Neutrophil (primary cell): ENCODE results near the gene AMPD1.

Experiments used
- H3K27ac ChIP-seq: fragments of 200-600 bp; sonication (generic); 2 replicates; pipeline ENCODE4 v1.5.1; 2016; ENCODE audit warnings: mild to moderate bottlenecking, moderate library complexity
- H3K27me3 ChIP-seq: fragments of 200-600 bp; sonication (generic); 2 replicates; pipeline ENCODE4 v1.6.0; 2016; ENCODE audit warnings: mild to moderate bottlenecking
- H3K36me3 ChIP-seq: fragments of 200-600 bp; sonication (generic); 2 replicates; pipeline ENCODE4 v1.5.1; 2017
- H3K4me1 ChIP-seq, 2 experiments: fragments of 200-600 bp in 1 of 2; sonication (generic) in 1 of 2; 1 replicate in 1 of 2; 2 replicates in 1 of 2; pipeline versions ENCODE4 v1.5.1 to v1.6.1; 2013 to 2016; ENCODE audit warnings: low read depth in 1 of 2, low read length in 1 of 2, mild to moderate bottlenecking in 1 of 2, moderate library complexity in 1 of 2; ENCODE audit not compliant: control insufficient read depth in 1 of 2, insufficient read depth in 1 of 2
- H3K4me3 ChIP-seq, 2 experiments: fragments of 200-600 bp in 1 of 2; sonication (generic) in 1 of 2; 1 replicate in 1 of 2; 2 replicates in 1 of 2; pipeline ENCODE4 v1.5.1; 2013 to 2016; ENCODE audit warnings: low read depth in 1 of 2, low read length in 1 of 2, mild to moderate bottlenecking in 1 of 2, moderate library complexity in 1 of 2
- H3K9me3 ChIP-seq: fragments of 200-600 bp; sonication (generic); 2 replicates; pipeline ENCODE4 v1.5.1; 2016
- TF ChIP-seq, protein P1 (sequence below): fragments of 200-600 bp; sonication (generic); IDR thresholded peaks from 2 replicates; pipeline ENCODE4 v1.5.1; 2016; ENCODE audit warnings: antibody characterized with exemption

The AMPD1 gene

DNA sequence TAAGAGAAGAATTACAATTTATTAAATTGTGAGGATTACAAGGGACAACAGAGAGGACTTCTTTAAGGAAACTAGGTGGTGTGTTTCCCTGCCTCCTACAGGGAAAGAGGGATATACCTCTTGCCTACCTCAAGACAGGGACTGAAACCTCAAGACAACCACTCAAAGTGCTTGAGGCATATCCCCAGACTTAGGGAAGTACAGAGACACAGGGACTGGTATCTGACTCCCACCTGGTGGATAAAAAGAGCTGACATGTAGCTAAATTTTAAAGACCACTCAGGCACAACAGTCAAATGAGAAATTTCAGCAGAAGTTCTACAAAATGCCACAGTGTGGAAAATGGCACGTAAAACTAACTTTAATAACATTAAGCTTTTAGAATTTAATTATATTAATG, 46.8 kb downstream of the AMPD1 start:
- TF ChIP-seq, protein P1, sequence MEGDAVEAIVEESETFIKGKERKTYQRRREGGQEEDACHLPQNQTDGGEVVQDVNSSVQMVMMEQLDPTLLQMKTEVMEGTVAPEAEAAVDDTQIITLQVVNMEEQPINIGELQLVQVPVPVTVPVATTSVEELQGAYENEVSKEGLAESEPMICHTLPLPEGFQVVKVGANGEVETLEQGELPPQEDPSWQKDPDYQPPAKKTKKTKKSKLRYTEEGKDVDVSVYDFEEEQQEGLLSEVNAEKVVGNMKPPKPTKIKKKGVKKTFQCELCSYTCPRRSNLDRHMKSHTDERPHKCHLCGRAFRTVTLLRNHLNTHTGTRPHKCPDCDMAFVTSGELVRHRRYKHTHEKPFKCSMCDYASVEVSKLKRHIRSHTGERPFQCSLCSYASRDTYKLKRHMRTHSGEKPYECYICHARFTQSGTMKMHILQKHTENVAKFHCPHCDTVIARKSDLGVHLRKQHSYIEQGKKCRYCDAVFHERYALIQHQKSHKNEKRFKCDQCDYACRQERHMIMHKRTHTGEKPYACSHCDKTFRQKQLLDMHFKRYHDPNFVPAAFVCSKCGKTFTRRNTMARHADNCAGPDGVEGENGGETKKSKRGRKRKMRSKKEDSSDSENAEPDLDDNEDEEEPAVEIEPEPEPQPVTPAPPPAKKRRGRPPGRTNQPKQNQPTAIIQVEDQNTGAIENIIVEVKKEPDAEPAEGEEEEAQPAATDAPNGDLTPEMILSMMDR: no peak
- Histone ChIP-seq H3K4me1 (no peaks in the 10 kb centered on the region), H3K27me3 (no peaks in the 10 kb centered on the region), H3K27ac (no peak overlapping the region), H3K36me3 (no peaks in the 10 kb centered on the region), H3K4me3 (no peak overlapping the region), H3K9me3 (no peaks in the 10 kb centered on the region)

DNA sequence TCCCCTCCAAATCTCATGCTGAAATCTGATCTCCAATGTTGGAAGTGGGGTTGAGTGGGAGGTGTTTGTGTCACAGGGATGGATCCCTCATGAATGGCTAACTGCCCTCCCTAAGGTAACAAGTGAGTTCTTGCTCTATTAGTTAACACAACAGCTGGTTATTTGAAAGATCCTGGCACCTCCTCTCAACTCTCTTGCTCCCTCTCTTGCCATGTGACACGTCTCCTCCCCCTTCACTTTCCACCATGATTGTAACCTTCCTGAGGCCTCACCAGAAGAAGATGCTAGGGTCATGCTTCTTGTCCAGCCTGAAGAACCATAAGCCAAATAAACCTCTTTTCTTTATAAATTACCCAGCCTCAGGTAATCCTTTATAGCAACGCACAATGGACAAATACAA, 54.0 kb downstream of the AMPD1 start:
- TF ChIP-seq, protein P1: no peak
- Histone ChIP-seq H3K4me3 (no peak overlapping the region), H3K4me1 (no peaks in the 10 kb centered on the region), H3K27ac (no peak overlapping the region), H3K9me3 (no peaks in the 10 kb centered on the region), H3K36me3 (no peaks in the 10 kb centered on the region), H3K27me3 (peaks cover 30% of the 10 kb centered on the region)

DNA sequence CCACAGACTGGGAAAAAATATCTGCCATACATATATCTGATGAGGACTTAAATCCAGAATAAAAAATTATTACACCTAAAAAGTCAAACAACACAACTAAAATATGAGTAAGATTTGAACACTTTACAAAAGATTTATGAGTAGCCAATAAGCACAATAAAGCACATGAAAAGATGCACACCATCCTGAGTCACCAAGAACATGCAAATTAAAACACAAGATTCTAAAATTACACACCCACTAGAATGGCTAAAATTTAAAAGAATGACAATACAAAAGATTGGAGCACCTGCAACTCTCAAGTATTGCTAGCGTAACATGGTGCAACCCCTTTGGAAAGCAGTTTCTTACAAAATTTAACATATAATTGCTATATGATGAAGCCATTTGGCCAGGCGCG, 56.4 kb downstream of the AMPD1 start:
- TF ChIP-seq, protein P1: no peak
- Histone ChIP-seq H3K4me1 (no peaks in the 10 kb centered on the region), H3K4me3 (no peak overlapping the region), H3K36me3 (no peaks in the 10 kb centered on the region), H3K9me3 (no peaks in the 10 kb centered on the region), H3K27me3 (peaks cover 30% of the 10 kb centered on the region), H3K27ac (no peak overlapping the region)

DNA sequence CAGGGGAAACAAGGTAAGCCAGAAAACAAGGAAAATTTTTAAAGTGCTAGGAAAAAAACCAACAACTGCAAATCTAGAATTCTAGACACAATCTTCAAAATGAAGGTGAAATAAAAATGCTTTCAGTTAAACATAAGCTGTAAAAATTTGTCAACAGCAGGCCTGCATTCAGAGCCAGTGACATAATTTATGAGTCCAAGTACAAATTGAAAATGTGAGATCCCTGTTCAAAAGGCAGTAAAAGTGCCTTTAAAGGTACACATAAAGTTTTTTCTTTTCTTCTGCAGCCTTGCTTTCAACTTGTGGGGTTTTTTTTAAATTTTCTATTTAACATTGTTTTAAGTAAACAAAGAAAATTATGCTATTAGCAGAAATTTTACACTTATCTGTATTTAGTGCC, 62.9 kb downstream of the AMPD1 start:
- Histone ChIP-seq H3K36me3 (no peaks in the 10 kb centered on the region), H3K27ac (no peak overlapping the region), H3K9me3 (no peaks in the 10 kb centered on the region), H3K4me3 (no peak overlapping the region), H3K4me1 (no peaks in the 10 kb centered on the region), H3K27me3 (no peaks in the 10 kb centered on the region)
- TF ChIP-seq, protein P1: no peak

DNA sequence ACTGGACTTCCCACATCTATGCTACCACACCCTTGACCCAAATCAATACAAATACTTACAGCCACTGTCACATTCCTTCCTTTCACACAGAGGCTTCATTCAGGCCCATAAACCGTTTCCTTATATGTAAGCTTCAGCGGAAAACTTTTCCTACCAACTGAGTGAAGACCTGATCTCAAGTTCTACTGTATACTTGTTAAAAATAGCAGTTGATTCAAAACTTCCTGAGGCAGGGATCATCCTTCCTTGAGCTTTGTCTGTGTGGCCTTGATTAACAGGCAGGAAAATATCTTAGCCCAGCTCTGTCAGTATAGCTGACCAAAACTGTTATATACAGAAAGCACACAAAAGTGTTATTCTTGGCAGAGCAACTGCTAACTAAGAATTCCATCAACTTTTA, 68.2 kb downstream of the AMPD1 start:
- H3K27ac ChIP-seq: no peak overlapping the region
- TF ChIP-seq, protein P1: no peak
- H3K36me3 ChIP-seq: no peaks in the 10 kb centered on the region
- H3K27me3 ChIP-seq: no peaks in the 10 kb centered on the region
- H3K4me3 ChIP-seq: no peak overlapping the region
- no peaks in the 10 kb centered on the region for H3K9me3 ChIP-seq
- no peaks in the 10 kb centered on the region for H3K4me1 ChIP-seq

DNA sequence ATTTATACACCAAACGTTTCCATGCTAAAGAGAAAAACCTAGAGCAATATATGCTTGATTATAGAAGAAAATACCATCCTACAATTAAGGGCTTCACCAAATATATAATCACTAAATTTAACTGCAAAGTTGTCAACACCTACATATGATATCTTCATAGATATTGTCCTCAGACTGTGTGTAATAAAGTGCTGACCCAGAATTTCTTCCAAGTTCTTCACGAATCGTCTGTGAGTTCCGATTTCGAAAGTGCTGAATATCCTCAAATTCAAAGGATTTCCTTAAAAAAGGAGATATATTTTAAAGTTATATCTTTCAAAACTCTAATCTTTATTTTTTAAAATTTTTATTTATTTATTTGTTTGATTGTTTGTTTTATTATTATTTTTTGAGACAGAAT, 72.0 kb downstream of the AMPD1 start:
- H3K36me3 ChIP-seq: peaks cover under 1% of the 10 kb centered on the region
- no peaks in the 10 kb centered on the region for H3K27me3 ChIP-seq
- no peak overlapping the region for H3K4me3 ChIP-seq
- TF ChIP-seq, protein P1: no peak
- H3K27ac ChIP-seq: no peak overlapping the region
- no peaks in the 10 kb centered on the region for H3K9me3 ChIP-seq
- H3K4me1 ChIP-seq: no peaks in the 10 kb centered on the region
